Measurements from ENCODE around the gene CSNK1D.

The CSNK1D gene

DNA sequence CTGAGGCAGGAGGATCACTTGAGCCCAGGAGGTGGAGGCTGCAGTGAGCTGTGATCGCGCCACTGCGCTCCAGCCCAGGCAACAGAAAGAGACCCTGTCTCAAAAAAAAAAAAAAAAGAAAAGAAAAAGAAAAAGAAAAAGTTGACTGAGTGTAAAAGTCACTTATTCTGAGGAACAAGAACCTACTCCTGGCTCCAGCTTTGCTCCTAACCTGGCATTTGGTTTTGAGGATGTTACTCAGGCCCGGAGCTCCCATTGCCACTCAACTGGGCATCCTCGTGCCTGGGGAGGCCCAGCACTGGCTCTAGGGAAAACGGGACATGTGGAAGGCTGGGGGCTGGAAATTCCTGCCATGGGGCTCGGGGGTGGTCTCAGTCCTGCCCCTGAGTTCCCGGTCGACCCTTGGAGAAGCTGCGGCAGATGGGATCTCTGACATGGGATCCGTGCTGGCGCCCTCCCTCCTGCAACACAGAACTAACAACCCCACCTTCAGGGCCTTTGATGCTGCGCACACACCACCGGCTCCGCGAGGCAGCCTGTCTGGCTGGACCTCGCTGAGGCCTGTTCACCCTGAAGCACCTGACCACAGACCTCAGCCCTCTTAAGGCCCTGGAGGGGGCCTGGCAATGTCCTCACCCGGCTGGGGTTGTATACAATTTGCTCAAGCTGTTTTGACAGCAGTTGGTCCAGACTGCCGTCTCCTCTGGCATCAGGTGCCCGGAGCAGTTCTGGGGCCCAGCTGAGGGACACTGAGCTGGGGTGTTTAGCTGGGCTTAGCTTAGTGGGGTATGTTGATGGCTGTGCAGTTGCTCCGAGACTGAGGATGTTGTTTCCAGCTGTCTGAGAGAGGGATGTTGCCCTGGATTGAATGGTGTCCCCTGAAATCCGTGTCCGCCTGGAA is 31.6 kb upstream of the CSNK1D start:
- no peaks in the 10 kb centered on the region for H3K4me1 ChIP-seq (ENCODE audit: control insufficient read depth, insufficient read depth, low read length)
- peaks cover 17% of the 10 kb centered on the region for H3K27me3 ChIP-seq (replicated peaks; ENCODE audit: control insufficient read depth, insufficient read depth, low read length)
- no peaks in the 10 kb centered on the region for H3K9me3 ChIP-seq (ENCODE audit: control insufficient read depth, low read length)
- no peak for DNase-seq (ENCODE audit: low read depth)
- no peak overlapping the region for H3K9ac ChIP-seq (ENCODE audit: low read length)
- H3K36me3 ChIP-seq (ENCODE audit: control insufficient read depth, insufficient read depth, low read length, severe bottlenecking), result no peaks in the 10 kb centered on the region
- no peak overlapping the region for H3K4me3 ChIP-seq (ENCODE audit: low read length)

- Histone ChIP-seq H3K9ac (ENCODE audit: low read length) (no peak overlapping the region), H3K36me3 (ENCODE audit: control insufficient read depth, insufficient read depth, low read length, severe bottlenecking) (no peaks in the 10 kb centered on the region), H3K4me3 (ENCODE audit: low read length) (no peak overlapping the region), H3K27me3 (replicated peaks; ENCODE audit: control insufficient read depth, insufficient read depth, low read length) (peaks cover 12% of the 10 kb centered on the region), H3K9me3 (ENCODE audit: control insufficient read depth, low read length) (no peaks in the 10 kb centered on the region), H3K4me1 (ENCODE audit: control insufficient read depth, insufficient read depth, low read length) (no peaks in the 10 kb centered on the region)
- DNase-seq (ENCODE audit: low read depth), result no peak
These were observed 30.7 kb upstream of the CSNK1D start for GRCh38 chr17:82303944-82304808.

GRCh38 chr17:82302991-82303943 is 29.8 kb upstream of the CSNK1D start:
- no peaks in the 10 kb centered on the region for H3K9me3 ChIP-seq (ENCODE audit: control insufficient read depth, low read length)
- H3K9ac ChIP-seq (ENCODE audit: low read length), result no peak overlapping the region
- H3K27me3 ChIP-seq (replicated peaks; ENCODE audit: control insufficient read depth, insufficient read depth, low read length), result peaks cover 5% of the 10 kb centered on the region

DNA sequence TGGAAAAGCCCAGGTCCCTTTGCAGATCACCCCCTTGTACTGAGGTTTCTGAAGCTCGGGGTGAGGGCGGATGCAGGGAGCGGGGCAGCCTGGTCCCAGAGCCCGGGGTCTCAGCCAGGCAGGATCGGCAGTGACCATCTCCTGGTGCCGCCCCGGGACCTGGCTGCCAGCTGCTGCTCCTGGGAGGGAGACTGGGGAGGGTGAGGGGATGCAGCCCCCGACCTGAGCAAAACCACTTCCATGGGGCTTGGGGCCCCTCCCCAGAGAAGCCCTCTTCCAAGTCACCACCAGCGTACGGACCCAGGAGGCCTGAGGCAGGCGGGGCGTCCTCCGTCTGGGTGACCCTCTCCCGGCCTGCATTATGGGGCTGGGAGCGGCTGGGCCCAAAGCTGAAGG is 29.1 kb upstream of the CSNK1D start:
- Histone ChIP-seq H3K9ac (ENCODE audit: low read length) (no peak overlapping the region), H3K36me3 (ENCODE audit: control insufficient read depth, insufficient read depth, low read length, severe bottlenecking) (no peaks in the 10 kb centered on the region), H3K27me3 (replicated peaks; ENCODE audit: control insufficient read depth, insufficient read depth, low read length) (no peaks in the 10 kb centered on the region), H3K9me3 (ENCODE audit: control insufficient read depth, low read length) (no peaks in the 10 kb centered on the region), H3K4me3 (ENCODE audit: low read length) (no peak overlapping the region), H3K4me1 (ENCODE audit: control insufficient read depth, insufficient read depth, low read length) (peaks cover 11% of the 10 kb centered on the region)
- DNase-seq (ENCODE audit: low read depth), result no peak

More at GRCh38 chr17:82302991-82303943, 29.8 kb upstream of the CSNK1D start:
- DNase-seq (ENCODE audit: low read depth), result no peak
- H3K4me1 ChIP-seq (ENCODE audit: control insufficient read depth, insufficient read depth, low read length), result peaks cover 4% of the 10 kb centered on the region
- no peak overlapping the region for H3K4me3 ChIP-seq (ENCODE audit: low read length)
- H3K36me3 ChIP-seq (ENCODE audit: control insufficient read depth, insufficient read depth, low read length, severe bottlenecking), result no peaks in the 10 kb centered on the region

DNA sequence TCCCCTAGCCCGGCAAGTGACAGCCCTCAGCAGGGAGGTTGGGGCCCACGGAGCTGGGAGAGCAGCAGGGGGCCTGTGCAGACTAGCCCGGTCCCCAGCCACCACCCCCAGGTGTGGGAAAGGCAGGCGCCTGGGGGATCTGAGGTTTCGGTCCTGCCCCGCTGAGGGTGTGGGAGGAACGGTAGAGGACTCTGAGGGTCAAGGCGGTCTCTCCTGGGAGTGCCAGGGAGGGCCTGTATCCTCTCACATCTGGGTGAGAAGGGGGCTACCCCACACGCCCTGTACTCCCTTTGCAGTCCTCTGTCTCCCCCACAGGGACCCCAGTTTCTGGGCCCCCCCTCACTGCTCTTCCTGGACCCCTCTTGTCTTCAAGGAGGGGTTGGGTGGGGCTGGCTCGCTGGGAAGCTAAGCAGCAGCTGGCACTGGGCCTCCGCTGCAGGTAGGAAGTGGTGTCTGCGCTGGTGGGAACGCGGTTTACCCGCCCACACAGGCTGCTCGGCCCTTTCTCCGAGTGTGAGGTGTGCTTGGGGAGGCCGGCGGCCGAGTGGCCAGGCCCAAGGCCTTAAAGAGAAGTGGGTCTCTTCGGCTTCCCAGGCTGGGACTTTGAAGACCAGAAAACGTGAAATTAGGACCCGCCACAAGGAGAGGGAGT is 28.5 kb upstream of the CSNK1D start:
- Histone ChIP-seq H3K4me3 (ENCODE audit: low read length) (no peak overlapping the region), H3K9ac (ENCODE audit: low read length) (no peak overlapping the region), H3K9me3 (ENCODE audit: control insufficient read depth, low read length) (no peaks in the 10 kb centered on the region), H3K27me3 (replicated peaks; ENCODE audit: control insufficient read depth, insufficient read depth, low read length) (no peaks in the 10 kb centered on the region), H3K4me1 (ENCODE audit: control insufficient read depth, insufficient read depth, low read length) (peaks cover 16% of the 10 kb centered on the region), H3K36me3 (ENCODE audit: control insufficient read depth, insufficient read depth, low read length, severe bottlenecking) (no peaks in the 10 kb centered on the region)
- DNase-seq (ENCODE audit: low read depth), result no peak

- H3K36me3 ChIP-seq (ENCODE audit: control insufficient read depth, insufficient read depth, low read length, severe bottlenecking), result no peaks in the 10 kb centered on the region
- peaks cover 16% of the 10 kb centered on the region for H3K4me1 ChIP-seq (ENCODE audit: control insufficient read depth, insufficient read depth, low read length)
- H3K27me3 ChIP-seq (replicated peaks; ENCODE audit: control insufficient read depth, insufficient read depth, low read length), result no peaks in the 10 kb centered on the region
- no peak overlapping the region for H3K4me3 ChIP-seq (ENCODE audit: low read length)
- no peak overlapping the region for H3K9ac ChIP-seq (ENCODE audit: low read length)
- DNase-seq (ENCODE audit: low read depth), result no peak
- no peaks in the 10 kb centered on the region for H3K9me3 ChIP-seq (ENCODE audit: control insufficient read depth, low read length)
These were observed 27.9 kb upstream of the CSNK1D start for GRCh38 chr17:82301300-82301915.

DNA sequence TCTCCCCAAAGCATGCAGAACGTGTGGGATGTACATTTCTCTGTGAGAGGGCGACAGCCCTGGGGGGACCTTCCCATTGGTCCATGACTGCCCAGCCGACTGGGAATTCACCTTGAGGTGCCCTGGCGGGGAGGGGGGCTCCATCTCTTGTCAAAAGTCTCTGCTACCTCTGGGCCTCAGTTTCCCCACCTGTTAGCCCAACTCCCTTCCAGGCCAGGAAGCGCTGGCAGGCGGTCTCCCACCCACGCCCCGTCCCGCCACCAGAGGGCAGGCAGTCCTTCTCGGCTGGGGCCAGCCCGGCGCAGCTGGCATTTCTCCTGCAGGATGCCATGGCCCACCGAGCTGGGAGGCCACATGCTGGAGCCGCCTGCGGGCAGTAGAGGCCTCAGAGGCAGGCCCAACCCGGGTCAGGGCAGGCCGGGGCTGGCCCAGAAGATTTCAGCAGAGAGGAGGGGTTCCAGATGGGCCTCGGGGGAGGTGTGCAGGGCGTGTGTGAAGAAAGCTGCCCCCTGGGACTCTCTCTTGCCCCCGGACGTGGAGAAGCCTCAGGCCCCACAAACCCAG is 27.3 kb upstream of the CSNK1D start:
- H3K27me3 ChIP-seq (replicated peaks; ENCODE audit: control insufficient read depth, insufficient read depth, low read length), result no peaks in the 10 kb centered on the region
- H3K9me3 ChIP-seq (ENCODE audit: control insufficient read depth, low read length), result no peaks in the 10 kb centered on the region
- H3K36me3 ChIP-seq (ENCODE audit: control insufficient read depth, insufficient read depth, low read length, severe bottlenecking), result no peaks in the 10 kb centered on the region
- no peak overlapping the region for H3K9ac ChIP-seq (ENCODE audit: low read length)
- H3K4me3 ChIP-seq (ENCODE audit: low read length), result no peak overlapping the region
- peaks cover 16% of the 10 kb centered on the region for H3K4me1 ChIP-seq (ENCODE audit: control insufficient read depth, insufficient read depth, low read length)
- peak; percentile 77 for DNase-seq (ENCODE audit: low read depth)

- Histone ChIP-seq H3K4me1 (ENCODE audit: control insufficient read depth, insufficient read depth, low read length) (peaks cover 16% of the 10 kb centered on the region), H3K4me3 (ENCODE audit: low read length) (no peak overlapping the region), H3K9me3 (ENCODE audit: control insufficient read depth, low read length) (no peaks in the 10 kb centered on the region), H3K27me3 (replicated peaks; ENCODE audit: control insufficient read depth, insufficient read depth, low read length) (no peaks in the 10 kb centered on the region), H3K9ac (ENCODE audit: low read length) (no peak overlapping the region), H3K36me3 (ENCODE audit: control insufficient read depth, insufficient read depth, low read length, severe bottlenecking) (no peaks in the 10 kb centered on the region)
- DNase-seq (ENCODE audit: low read depth), result no peak
These were observed 26.7 kb upstream of the CSNK1D start for GRCh38 chr17:82300228-82300627.

GRCh38 chr17:82299452-82299851 is 26.0 kb upstream of the CSNK1D start:
- no peaks in the 10 kb centered on the region for H3K9me3 ChIP-seq (ENCODE audit: control insufficient read depth, low read length)
- no peak overlapping the region for H3K4me3 ChIP-seq (ENCODE audit: low read length)
- DNase-seq (ENCODE audit: low read depth), result no peak
- no peaks in the 10 kb centered on the region for H3K36me3 ChIP-seq (ENCODE audit: control insufficient read depth, insufficient read depth, low read length, severe bottlenecking)
- no peaks in the 10 kb centered on the region for H3K27me3 ChIP-seq (replicated peaks; ENCODE audit: control insufficient read depth, insufficient read depth, low read length)
- H3K4me1 ChIP-seq (ENCODE audit: control insufficient read depth, insufficient read depth, low read length), result peaks cover 18% of the 10 kb centered on the region
- H3K9ac ChIP-seq (ENCODE audit: low read length), result no peak overlapping the region

Measured in adipocyte (in vitro differentiated cells).